Right lobe of liver (tissue), 6 donors: Measurements from ENCODE around the gene MAP1LC3B. TPM values are rescaled to one million over a fixed set of nuclear protein-coding genes. Genes with fewer than 3 reads are reported as not detected.

Experiments
- ATAC-seq, 4 donors: fragments of 200-7000 bp; cut with Tn5 transposase; one replicate each; pipeline ENCODE4 v1.9.1; 2020; ENCODE audit warnings: mild to moderate bottlenecking in 4 of 4, moderate library complexity in 4 of 4
- DNase-seq, 3 donors: peaks; one replicate each; pipeline ENCODE4 v3.0.0-alpha.2; 2020
- H3K27ac ChIP-seq, 3 donors: fragments of 200-600 bp; one replicate each; pipeline ENCODE4 v1.8.0; 2022
- H3K27me3 ChIP-seq, 2 donors: fragments of 200-600 bp; one replicate each; pipeline ENCODE4 v1.8.0; 2022
- H3K36me3 ChIP-seq, 4 donors: fragments of 200-600 bp; sonication (generic) in 1 of 4; one replicate each; pipeline versions ENCODE4 v1.5.1 to v1.8.0; 2017 to 2022; ENCODE audit warnings: control low read depth in 1 of 4
- H3K4me1 ChIP-seq, 4 donors: fragments of 200-600 bp; sonication (generic) in 1 of 4; one replicate each; pipeline versions ENCODE4 v1.5.1 to v1.8.0; 2017 to 2022; ENCODE audit warnings: control low read depth in 1 of 4
- H3K4me3 ChIP-seq, 3 donors: fragments of 200-600 bp; one replicate each; pipeline ENCODE4 v1.8.0; 2022
- H3K9me3 ChIP-seq, 4 donors: fragments of 200-600 bp; sonication (generic) in 1 of 4; one replicate each; pipeline versions ENCODE4 v1.5.1 to v1.8.0; 2017 to 2022; ENCODE audit warnings: control low read depth in 1 of 4
- POLR2A ChIP-seq: fragments of 450-650 bp; IDR thresholded peaks from one replicate; pipeline ENCODE4 v1.6.1; 2017; ENCODE audit warnings: antibody characterized with exemption, mild to moderate bottlenecking
- WGBS: methylation state at CpG from one replicate; pipeline ENCODE4 v1.1.6; 2018; ENCODE audit warnings: low coverage, low lambda C conversion rate; ENCODE audit not compliant: insufficient coverage; ENCODE audit errors: missing lambda C conversion rate; 5-methylcytosine and 5-hydroxymethylcytosine counted together
- intact Hi-C, 2 donors: fragments of 100-400 bp; cut with DNase I; formaldehyde crosslinking; loops; one replicate each; pipeline versions ENCODE4 v1.11.2 to v1.14.1; 2022
- total RNA-seq, 6 experiments: library from RNA; depleted of rRNA in 2 of 6; stranded (reverse); fragments of >200 nt in 2 of 6; fragmentation: NEBNext Ultra II Directional in 3 of 6; extraction: Animal tissue kit (Norgen Biotek cat#: 25700) in 3 of 6; gene quantifications; one replicate each; pipeline versions ENCODE4 v1.1.0 to v1.2.4, GENCODE V29; 2016 to 2023
- TF ChIP-seq, protein P1 (sequence below), 4 donors: fragments of 200-600 bp in 3 of 4; fragments of 450-650 bp in 1 of 4; IDR thresholded peaks; one replicate each; pipeline versions ENCODE4 v1.5.1 to v1.8.0; 2016 to 2022; ENCODE audit warnings: antibody characterized with exemption in 4 of 4, mild to moderate bottlenecking in 2 of 4
- donor health status: DM: no; HTN: yes; CAD: no.
- donor health status: DM: no; HTN: no; CAD: no.
- donor health status: DM: no; HTN: no; CAD: no.
- donor health status: DM: no; HTN: yes; CAD: no.
- donor health status: DM: no; HTN: yes; CAD: no.

MAP1LC3B gene
- total RNA-seq, 6 experiments from 2014 or later, result 16.5 to 48.8 (median 25.6) TPM

DNA sequence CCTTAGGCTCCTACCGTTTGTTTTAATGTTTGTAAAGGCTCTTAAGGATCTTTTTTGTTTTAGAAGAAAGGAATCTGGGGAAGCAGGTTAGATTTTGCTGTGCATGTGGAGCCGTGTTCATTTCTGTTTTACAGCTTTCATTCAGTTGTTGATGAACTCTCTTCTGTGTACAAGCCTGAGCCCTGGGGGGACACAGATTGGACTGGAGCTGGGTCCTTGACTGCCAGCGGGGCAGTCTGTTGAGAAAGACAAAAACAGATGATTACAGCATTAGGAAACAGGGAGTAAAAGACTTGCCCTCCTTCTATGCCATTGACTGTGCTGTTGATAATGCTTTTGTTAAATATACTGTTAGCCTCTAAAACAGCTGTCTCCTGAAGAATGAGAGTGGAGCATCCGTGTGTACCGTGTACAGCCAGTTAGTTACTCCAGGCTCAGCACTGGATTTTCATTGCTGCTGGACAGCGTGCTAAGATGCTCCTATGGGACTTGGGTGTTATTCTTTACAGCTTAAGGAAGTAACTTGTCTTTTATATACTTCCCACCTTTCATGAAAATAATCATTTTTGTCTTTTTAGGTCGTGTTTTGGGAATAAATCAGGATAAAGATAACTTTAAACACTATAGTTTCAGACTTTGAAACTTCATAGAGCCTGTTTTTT, 3.2 kb downstream of the MAP1LC3B start:
- Histone ChIP-seq H3K4me3 (no peak overlapping the region), H3K36me3 (peaks cover 0 to 15% (median 8%) of the 10 kb centered on the region in 4 donors), H3K27ac (no peak overlapping the region), H3K4me1 (peaks cover 0 to 27% (median 9%) of the 10 kb centered on the region in 4 donors), H3K9me3 (no peaks in the 10 kb centered on the region), H3K27me3 (no peaks in the 10 kb centered on the region)
- TF ChIP-seq, protein P1, sequence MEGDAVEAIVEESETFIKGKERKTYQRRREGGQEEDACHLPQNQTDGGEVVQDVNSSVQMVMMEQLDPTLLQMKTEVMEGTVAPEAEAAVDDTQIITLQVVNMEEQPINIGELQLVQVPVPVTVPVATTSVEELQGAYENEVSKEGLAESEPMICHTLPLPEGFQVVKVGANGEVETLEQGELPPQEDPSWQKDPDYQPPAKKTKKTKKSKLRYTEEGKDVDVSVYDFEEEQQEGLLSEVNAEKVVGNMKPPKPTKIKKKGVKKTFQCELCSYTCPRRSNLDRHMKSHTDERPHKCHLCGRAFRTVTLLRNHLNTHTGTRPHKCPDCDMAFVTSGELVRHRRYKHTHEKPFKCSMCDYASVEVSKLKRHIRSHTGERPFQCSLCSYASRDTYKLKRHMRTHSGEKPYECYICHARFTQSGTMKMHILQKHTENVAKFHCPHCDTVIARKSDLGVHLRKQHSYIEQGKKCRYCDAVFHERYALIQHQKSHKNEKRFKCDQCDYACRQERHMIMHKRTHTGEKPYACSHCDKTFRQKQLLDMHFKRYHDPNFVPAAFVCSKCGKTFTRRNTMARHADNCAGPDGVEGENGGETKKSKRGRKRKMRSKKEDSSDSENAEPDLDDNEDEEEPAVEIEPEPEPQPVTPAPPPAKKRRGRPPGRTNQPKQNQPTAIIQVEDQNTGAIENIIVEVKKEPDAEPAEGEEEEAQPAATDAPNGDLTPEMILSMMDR (IDR thresholded peaks at IDR 0.05), result no peak
- no peak for TF ChIP-seq POLR2A
- intact Hi-C loops, result no loop called here
- WGBS, result 67% methylated on average over 7 of the region's 7 CpGs
- DNase-seq (no peak), ATAC-seq (no peak)

DNA sequence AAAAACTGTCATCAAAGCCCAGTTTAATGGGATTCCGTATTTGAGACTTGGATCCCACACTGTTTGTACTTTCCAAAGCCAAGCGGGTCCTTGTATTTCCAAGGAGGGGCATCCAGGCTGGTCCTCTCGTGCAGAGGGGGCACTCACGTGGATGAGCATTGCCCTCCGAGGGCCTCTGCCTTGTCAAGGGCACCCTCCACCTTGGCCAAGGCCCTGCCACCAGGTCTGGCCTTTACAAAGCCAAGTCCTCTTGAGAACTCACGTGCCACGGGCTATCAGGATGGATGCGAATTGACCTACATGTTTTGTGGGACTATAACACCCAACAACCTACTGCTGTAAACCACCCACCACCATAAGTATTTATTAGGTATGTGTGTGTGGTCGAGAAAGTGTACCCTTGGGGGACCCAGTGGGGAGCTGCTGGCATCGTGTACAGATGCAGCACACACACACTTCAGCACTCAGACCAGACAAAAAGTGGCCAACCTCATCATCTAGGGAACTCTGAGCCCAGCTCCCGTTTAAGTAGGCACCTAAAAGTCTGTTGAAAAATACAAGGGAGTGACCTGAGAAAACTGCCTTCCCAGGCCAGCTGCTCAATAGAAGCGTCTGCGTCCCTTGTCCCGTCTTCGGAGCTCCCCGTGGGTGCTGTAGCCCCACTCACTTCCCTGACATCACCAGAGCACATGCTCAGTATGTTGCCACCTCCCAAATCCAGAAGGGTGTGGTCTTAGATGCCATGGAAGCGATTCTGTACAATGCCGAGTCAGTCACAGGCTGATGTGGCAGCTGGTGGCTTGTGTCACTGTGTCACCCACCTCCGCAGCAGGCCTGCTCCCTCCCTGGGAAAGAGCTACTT, 12.9 kb downstream of the MAP1LC3B start:
- peak in 2 of 3 donors; percentile 36 to 38 for DNase-seq
- Histone ChIP-seq H3K4me1 (no peaks in the 10 kb centered on the region), H3K9me3 (no peaks in the 10 kb centered on the region), H3K27ac (no peak overlapping the region), H3K27me3 (no peaks in the 10 kb centered on the region), H3K4me3 (no peak overlapping the region), H3K36me3 (peaks cover 1 to 55% (median 20%) of the 10 kb centered on the region in 4 donors)
- TF ChIP-seq, protein P1 (IDR thresholded peaks at IDR 0.05), result no peak
- no peak for TF ChIP-seq POLR2A
- WGBS, result 89% methylated on average over 11 of the region's 19 CpGs
- intact Hi-C loops, result no loop called here
- peak in 2 of 4 donors; percentile 25 to 36 for ATAC-seq

DNA sequence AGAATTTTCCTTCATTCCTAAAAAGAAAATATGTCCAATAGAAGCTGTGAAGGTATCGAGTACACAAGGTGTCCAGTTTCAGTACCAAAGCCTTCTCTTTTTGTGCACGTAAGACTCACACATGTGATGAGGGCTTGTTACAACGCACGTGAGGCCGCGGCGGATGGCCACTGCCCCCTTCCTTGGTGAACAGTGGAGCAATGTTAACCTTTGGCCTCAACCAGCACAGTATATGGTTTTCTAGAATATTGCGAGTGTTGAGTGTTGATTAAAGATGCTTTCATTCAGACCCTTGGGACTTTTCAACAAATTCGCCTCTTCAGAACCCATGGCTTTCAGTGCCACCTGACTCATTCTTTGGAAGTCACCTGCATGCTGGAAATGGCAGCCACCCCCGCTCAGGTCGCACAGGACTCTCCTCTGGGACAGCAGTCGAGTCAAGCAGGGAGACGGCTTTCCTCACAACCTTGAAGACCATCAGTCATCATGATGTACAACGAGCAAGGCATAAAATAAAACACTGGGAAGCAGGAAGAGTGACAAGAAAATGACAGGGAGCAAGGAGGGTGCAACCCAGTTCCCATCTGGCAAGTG, 14.5 kb downstream of the MAP1LC3B start:
- intact Hi-C loops, result no loop called here
- DNase-seq (peak in 2 of 3 donors; percentile 23 to 35), ATAC-seq (peak in 1 of 4 donors; percentile 9)
- no peak overlapping the region for H3K27ac ChIP-seq
- no peak for TF ChIP-seq POLR2A
- TF ChIP-seq, protein P1 (IDR thresholded peaks at IDR 0.05), result no peak
- H3K9me3 ChIP-seq, result no peaks in the 10 kb centered on the region
- WGBS, result 80% methylated on average over 10 of the region's 14 CpGs
- no peaks in the 10 kb centered on the region for H3K4me1 ChIP-seq
- H3K36me3 ChIP-seq, result peaks cover 5 to 59% (median 25%) of the 10 kb centered on the region in 4 donors
- no peaks in the 10 kb centered on the region for H3K27me3 ChIP-seq
- H3K4me3 ChIP-seq, result no peak overlapping the region

DNA sequence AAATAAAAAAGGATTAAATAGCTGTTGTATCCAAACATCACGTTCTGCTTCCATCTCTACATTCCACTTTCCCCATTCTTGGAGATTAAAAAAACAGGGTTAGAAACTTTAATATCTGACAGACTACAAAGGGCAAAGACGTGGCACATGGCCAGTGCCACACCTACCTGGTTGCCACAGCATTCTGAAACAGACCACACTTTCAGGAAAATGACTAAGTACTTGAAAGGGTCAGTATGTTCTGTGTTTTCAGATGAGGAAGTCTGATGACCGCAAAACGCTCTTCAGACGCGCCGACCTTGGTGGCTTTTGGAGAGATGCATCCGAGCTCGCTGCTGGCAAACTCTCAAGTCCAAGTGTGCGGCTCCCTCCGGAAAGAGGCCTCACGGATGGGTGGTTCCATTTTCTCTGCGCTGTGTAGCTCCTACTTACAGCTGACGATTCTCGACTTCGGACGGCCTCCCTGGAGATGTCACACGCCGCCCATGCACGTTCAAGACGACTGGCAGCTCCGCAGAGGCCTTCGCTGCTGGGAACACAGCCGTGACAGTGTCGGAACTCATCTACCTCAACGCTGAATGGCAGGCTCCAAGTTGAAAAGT, 15.5 kb downstream of the MAP1LC3B start:
- WGBS, result 87% methylated on average over 17 of the region's 26 CpGs
- peak; percentile 9 to 50 (median 48) for ATAC-seq

More for the DNA sequence above, 15.5 kb downstream of the MAP1LC3B start:
- Histone ChIP-seq H3K27me3 (no peaks in the 10 kb centered on the region), H3K27ac (no peak overlapping the region), H3K36me3 (peaks cover 8 to 65% (median 25%) of the 10 kb centered on the region in 4 donors), H3K4me3 (no peak overlapping the region), H3K9me3 (no peaks in the 10 kb centered on the region), H3K4me1 (no peaks in the 10 kb centered on the region)
- intact Hi-C loops, result no loop called here
- TF ChIP-seq, protein P1 (IDR thresholded peaks at IDR 0.05), result no peak
- no peak for TF ChIP-seq POLR2A
- peak in 2 of 3 donors; percentile 44 to 55 for DNase-seq
